DND-41 (cell line): ENCODE results near the gene ACCSL.

Source experiments
- CTCF ChIP-seq: IDR thresholded peaks from 2 replicates; pipeline ENCODE4 v1.5.1; 2012; ENCODE audit warnings: borderline replicate concordance, low read length, moderate library complexity, mild to moderate bottlenecking; ENCODE audit not compliant: poor library complexity, severe bottlenecking; ENCODE audit errors: extremely low read depth
- EZH2 ChIP-seq: IDR thresholded peaks from 3 replicates; pipeline ENCODE4 v1.6.1; 2012; ENCODE audit warnings: borderline replicate concordance, low read depth, mild to moderate bottlenecking, moderate library complexity, low read length, inconsistent platforms; ENCODE audit not compliant: severe bottlenecking

DNA sequence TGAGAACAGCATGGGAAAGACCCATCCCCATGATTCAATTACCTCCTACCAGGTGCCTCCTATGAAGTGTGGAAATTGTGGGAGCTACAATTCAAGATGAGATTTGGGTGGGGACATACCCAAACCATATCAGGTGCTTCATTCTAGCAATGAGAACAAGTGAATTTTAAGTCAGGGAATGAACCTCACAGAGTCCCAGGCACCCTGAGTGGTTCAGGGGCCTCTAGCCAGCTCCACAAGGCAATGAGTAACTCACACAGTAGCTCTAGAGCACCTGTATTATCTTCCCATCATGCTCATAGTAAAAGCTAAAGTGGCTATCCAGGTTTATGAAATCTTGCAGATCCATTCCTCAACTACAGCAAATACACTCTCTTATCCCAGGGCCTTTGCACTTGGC, 13.1 kb upstream of the ACCSL start:
- TF ChIP-seq CTCF (no peak), EZH2 (no peak)
